Activated CD4-positive, alpha-beta T cell treated with anti-CD3 and anti-CD28 coated beads, Interleukin-2, amount 10 ng/mL, durations not matched to agents 24 days and 14 days (primary cell): ENCODE results near the gene KIF19. TPM values are rescaled to one million over a fixed set of nuclear protein-coding genes. Genes with fewer than 3 reads are reported as not detected.
"Not testable (repeated sequence)": the region's sequence is repeated elsewhere in the genome, so short reads cannot be mapped to it uniquely, and the experiment has no call there.

Source experiments
- DNase-seq: peaks from one replicate; pipeline ENCODE4 v3.0.0; 2022
- H3K27ac Mint-ChIP-seq: one replicate; pipeline ENCODE4 v1.8.0; 2022; ENCODE audit warnings: mild to moderate bottlenecking, mixed read lengths
- H3K27me3 Mint-ChIP-seq: one replicate; pipeline ENCODE4 v1.8.0; 2022; ENCODE audit warnings: mixed read lengths
- H3K36me3 Mint-ChIP-seq: one replicate; pipeline ENCODE4 v1.8.0; 2022; ENCODE audit warnings: low read depth, mild to moderate bottlenecking, mixed read lengths
- H3K4me1 Mint-ChIP-seq: one replicate; pipeline ENCODE4 v1.8.0; 2021; ENCODE audit warnings: mixed read lengths
- H3K4me3 Mint-ChIP-seq: one replicate; pipeline ENCODE4 v1.8.0; 2022; ENCODE audit warnings: mild to moderate bottlenecking, moderate library complexity, mixed read lengths
- H3K9me3 Mint-ChIP-seq: one replicate; pipeline ENCODE4 v1.8.0; 2021; ENCODE audit warnings: mixed read lengths
- intact Hi-C: fragments of 100-400 bp; cut with micrococcal nuclease; formaldehyde crosslinking; loops from one replicate; pipeline ENCODE4 v1.15.1; 2023
- total RNA-seq: library from RNA; stranded (reverse); gene quantifications from 2 replicates; pipeline ENCODE4 v1.2.3, GENCODE V29; 2022

Gene KIF19
- total RNA-seq, 1 donor from 2014 or later = 0.23 TPM

DNA sequence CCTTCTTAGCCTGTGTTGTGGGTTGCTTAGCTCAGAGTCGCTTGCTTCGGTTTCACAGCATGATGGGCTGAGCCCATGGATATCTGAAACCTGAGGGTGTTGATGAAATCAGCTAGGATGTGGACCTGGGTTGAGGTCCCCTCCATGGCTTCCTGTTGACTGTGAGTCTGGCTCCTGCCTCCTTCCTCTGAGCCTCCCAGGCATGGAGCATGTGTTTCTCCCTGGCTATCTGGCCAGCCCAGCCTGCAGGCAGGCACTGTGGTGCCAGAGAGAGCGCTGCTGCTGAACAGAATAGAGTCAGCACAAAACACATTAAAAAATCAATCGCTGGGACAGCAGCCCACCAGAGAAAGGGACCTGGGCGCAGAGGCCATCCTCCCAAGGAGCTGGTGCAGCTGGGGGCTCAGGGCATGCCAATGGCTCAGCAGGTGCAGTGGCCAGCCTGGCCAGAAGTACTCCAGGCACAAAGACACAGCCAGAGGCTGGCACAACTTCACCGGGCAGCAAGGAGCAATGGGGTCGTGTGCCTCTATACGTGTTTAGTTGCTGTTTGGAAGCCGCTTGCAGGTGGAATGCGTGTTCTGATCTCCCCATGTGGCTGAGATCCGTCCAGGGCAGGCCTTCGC lies 77.6 kb downstream of the KIF19 start:
- no peak for DNase-seq
- intact Hi-C loops = no loop called here
- no peaks in the 10 kb centered on the region for H3K36me3 Mint-ChIP-seq
- no peak overlapping the region for H3K27ac Mint-ChIP-seq
- H3K4me3 Mint-ChIP-seq = no peak overlapping the region
- H3K4me1 Mint-ChIP-seq = peaks cover 5% of the 10 kb centered on the region
- no peaks in the 10 kb centered on the region for H3K9me3 Mint-ChIP-seq
- peaks cover 12% of the 10 kb centered on the region for H3K27me3 Mint-ChIP-seq

DNA sequence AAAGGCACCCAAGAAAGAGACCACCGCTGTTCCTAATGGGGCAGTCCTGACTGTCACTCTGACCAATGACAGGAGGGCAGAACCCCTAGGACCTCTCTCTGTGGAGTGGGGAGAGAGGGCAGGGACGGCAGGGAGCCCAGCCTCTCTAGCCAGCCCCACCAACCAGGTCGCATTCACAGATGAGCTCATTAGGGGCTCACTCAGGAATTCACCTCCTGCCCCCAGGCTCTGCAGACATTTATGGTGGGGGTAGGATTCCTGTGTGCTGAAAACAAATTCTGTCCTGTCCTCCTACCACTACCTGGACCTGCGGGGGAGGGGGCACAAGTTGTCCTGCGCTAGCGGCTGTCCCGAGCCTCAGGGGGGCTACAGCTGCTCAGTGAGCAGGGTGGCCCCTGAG lies 78.2 kb downstream of the KIF19 start:
- Mint-ChIP-seq H3K27ac (no peak overlapping the region), H3K4me3 (no peak overlapping the region), H3K27me3 (peaks cover 12% of the 10 kb centered on the region), H3K4me1 (peaks cover 5% of the 10 kb centered on the region), H3K9me3 (no peaks in the 10 kb centered on the region), H3K36me3 (no peaks in the 10 kb centered on the region)
- intact Hi-C loops = no loop called here
- no peak for DNase-seq

- H3K9me3 Mint-ChIP-seq = no peaks in the 10 kb centered on the region
- DNase-seq = no peak
- peaks cover 5% of the 10 kb centered on the region for H3K4me1 Mint-ChIP-seq
- no peaks in the 10 kb centered on the region for H3K36me3 Mint-ChIP-seq
- H3K27me3 Mint-ChIP-seq = peaks cover 8% of the 10 kb centered on the region
- H3K4me3 Mint-ChIP-seq = no peak overlapping the region
- no peak overlapping the region for H3K27ac Mint-ChIP-seq
- intact Hi-C loops = no loop called here
Observed at GRCh38 chr17:74404789-74405188, 78.8 kb downstream of the KIF19 start.

GRCh38 chr17:74405311-74405710 lies 79.3 kb downstream of the KIF19 start:
- H3K36me3 Mint-ChIP-seq, H3K9me3 Mint-ChIP-seq, intact Hi-C loops, H3K27ac Mint-ChIP-seq, H3K27me3 Mint-ChIP-seq, DNase-seq, H3K4me3 Mint-ChIP-seq, H3K4me1 Mint-ChIP-seq: not testable (repeated sequence)

Other genes with a start within 250 kb of the KIF19 start
- gene RPL38, start 122.5 kb upstream of the KIF19 start, total RNA-seq = 1,176 and 1,244 TPM in 2 replicates
- 7.8 and 8.1 TPM in 2 replicates for gene TTYH2, start 112.7 kb upstream of the KIF19 start, total RNA-seq
- 0.09 and 0.26 TPM in 2 replicates for gene DNAI2, start 52.0 kb upstream of the KIF19 start, total RNA-seq
- not detected in 2 replicates for gene BTBD17, start 35.6 kb downstream of the KIF19 start, total RNA-seq
- 0.28 TPM in 1 of 2 replicates, not detected in the other for gene GPR142, start 41.3 kb downstream of the KIF19 start, total RNA-seq
- gene GPRC5C, start 105.9 kb downstream of the KIF19 start, total RNA-seq = 0.42 and 0.54 TPM in 2 replicates
- gene CD300A, start 140.4 kb downstream of the KIF19 start, total RNA-seq = 14.9 and 15.3 TPM in 2 replicates
- gene CD300LB, start 205.2 kb downstream of the KIF19 start, total RNA-seq = not detected in 2 replicates
- 0.17 and 0.26 TPM in 2 replicates for gene CD300C, start 219.9 kb downstream of the KIF19 start, total RNA-seq
- gene CD300H, start 241.3 kb downstream of the KIF19 start, total RNA-seq = not detected in 2 replicates